Transverse colon (tissue), 3 donors: ENCODE results near the gene ZNHIT6.

ENCODE experiments used
- POLR2A ChIP-seq: fragments of 450-650 bp; IDR thresholded peaks from one replicate; pipeline ENCODE4 v1.6.1; 2016; ENCODE audit warnings: antibody characterized with exemption, mild to moderate bottlenecking, moderate library complexity
- TF ChIP-seq, protein P1 (sequence below), 5 experiments: fragments of 200-600 bp in 3 of 5; fragments of 450-650 bp in 2 of 5; sonication (generic) in 3 of 5; IDR thresholded peaks; 1 replicate in 2 of 5; 2 replicates in 3 of 5; pipeline ENCODE4 v1.5.1; 2016 to 2017; ENCODE audit warnings: antibody characterized with exemption in 5 of 5, inconsistent platforms in 3 of 5, mild to moderate bottlenecking in 2 of 5, moderate library complexity in 1 of 5

DNA sequence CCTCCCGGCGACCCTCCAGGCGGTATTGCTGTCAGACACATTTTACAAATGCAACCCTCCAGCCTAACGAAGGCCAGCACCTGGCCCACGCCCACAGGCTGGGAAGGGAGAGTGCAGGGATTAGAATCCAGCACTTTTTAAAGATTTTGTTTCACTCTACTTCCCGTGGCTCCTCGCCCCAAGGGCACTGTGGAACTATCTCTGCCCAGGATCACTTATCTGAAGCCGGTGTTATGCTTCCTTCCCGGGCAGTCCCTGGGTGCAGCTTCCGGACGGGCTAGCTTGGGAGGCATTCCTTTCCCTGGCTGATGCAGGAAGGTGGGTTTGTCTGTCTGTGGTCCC lies 91.9 kb downstream of the ZNHIT6 start:
- TF ChIP-seq, protein P1, sequence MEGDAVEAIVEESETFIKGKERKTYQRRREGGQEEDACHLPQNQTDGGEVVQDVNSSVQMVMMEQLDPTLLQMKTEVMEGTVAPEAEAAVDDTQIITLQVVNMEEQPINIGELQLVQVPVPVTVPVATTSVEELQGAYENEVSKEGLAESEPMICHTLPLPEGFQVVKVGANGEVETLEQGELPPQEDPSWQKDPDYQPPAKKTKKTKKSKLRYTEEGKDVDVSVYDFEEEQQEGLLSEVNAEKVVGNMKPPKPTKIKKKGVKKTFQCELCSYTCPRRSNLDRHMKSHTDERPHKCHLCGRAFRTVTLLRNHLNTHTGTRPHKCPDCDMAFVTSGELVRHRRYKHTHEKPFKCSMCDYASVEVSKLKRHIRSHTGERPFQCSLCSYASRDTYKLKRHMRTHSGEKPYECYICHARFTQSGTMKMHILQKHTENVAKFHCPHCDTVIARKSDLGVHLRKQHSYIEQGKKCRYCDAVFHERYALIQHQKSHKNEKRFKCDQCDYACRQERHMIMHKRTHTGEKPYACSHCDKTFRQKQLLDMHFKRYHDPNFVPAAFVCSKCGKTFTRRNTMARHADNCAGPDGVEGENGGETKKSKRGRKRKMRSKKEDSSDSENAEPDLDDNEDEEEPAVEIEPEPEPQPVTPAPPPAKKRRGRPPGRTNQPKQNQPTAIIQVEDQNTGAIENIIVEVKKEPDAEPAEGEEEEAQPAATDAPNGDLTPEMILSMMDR (IDR thresholded peaks at IDR 0.05) = no peak
- no peak for TF ChIP-seq POLR2A
